ENCODE measurements around the gene ZFX. TPM values are rescaled to one million over a fixed set of nuclear protein-coding genes. Genes with fewer than 3 reads are reported as not detected.

The ZFX gene
- total RNA-seq, 1 donor from 2014 or later, result 45.4 TPM

DNA sequence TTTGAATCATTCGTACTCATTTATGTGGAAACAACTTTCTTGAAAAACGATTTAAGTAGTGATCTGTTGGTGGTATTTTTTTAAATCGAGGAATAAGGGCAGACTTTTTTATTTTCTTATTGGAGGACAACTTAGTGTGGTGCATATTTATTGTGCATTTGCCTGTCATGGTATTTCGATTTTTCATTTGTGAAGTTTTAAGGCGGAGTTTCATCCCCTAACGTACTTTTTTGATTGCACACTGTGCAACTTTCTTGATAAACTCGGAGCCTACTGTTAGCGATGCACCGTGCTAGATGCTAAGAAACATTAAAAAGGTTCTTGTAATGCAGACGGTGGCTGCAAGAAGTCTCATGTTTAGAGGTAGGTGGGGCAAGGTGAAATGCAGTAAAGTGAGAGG, 1.4 kb downstream of the ZFX start:
- intact Hi-C loops (cut with micrococcal nuclease), result loop anchor here (1.0 to 10.0 kb wide), 8 partner anchors 64 to 484 kb away; partner anchors contain the start of genes APOO, EIF2S3, PDK3 and PRDX4

DNA sequence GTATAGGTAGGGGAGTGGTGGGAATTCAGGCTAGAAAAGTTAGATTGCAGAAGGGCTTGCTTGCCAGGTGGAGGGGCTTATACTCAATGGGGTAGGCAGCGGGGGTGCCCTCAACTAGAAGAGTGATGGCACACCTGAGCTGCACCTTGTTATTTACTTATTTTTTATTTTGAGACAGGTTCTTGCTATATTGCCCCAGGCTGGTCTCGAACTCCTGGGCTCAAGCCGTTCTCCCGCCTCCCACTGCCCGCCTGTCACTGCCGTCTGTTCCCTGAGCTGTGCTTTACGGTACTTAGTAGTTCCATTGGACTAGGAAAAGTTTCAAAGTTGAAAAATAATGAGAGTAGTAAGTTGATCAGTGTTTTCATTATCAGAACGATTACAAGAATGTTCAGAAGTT, 2.0 kb downstream of the ZFX start:
- intact Hi-C loops (cut with micrococcal nuclease), result loop anchor here (5.0 to 10.0 kb wide), 3 partner anchors 63 to 484 kb away; partner anchors contain the start of genes PRDX4 and SAT1

DNA sequence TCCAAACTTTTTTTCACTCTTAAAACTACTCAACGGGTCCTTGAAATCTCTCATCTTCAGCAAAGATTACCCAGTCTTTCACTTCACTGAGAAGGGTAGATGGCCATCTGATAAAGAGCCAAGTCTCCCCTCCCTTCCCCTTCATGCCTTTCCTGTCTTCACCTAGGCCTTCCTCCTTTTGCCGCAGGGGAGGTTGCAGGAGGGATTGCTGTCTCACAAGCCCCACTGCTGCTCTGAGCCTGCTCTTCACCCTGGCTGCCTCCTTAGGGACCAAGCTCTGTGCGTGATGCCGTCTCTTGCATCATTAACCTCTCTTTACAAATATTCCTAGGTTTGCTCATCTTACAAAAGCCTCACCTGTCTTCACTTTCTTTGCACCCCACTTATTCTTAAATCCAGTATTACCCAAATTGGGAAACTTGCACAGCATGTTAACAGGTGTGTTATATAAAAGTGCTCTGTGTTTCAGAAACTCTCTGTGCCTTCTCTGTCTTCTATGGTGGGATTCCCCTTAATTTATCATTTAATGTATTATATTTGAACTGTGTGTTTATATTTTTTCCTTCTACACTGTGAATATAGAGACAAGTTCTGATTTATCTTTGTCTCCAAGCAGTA, 3.8 kb downstream of the ZFX start:
- intact Hi-C loops (cut with micrococcal nuclease), result loop anchor here (5.0 to 10.0 kb wide), 3 partner anchors 62 to 486 kb away; partner anchors contain the start of genes PRDX4 and SAT1

DNA sequence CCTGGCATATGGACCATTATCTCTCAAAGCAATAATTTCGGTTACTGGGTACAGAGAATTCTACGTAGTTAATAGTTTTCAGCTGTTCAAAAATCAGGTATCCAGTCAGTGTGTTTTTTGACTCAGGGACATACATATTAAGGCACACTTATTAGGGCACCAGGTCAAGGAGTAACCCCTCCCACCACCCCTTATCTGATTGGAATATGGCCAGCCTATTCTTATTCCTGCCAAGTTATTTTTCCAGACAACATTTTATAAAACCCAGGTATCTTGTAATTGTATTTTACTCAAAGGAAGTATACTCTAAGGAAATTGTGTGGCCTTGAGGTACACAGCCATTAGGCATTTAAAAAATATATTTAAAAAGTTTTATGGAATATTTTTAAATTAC, 4.3 kb downstream of the ZFX start:
- intact Hi-C loops (cut with micrococcal nuclease), result loop anchor here (5.0 to 10.0 kb wide), 3 partner anchors 61 to 486 kb away; partner anchors contain the start of genes PRDX4 and SAT1

DNA sequence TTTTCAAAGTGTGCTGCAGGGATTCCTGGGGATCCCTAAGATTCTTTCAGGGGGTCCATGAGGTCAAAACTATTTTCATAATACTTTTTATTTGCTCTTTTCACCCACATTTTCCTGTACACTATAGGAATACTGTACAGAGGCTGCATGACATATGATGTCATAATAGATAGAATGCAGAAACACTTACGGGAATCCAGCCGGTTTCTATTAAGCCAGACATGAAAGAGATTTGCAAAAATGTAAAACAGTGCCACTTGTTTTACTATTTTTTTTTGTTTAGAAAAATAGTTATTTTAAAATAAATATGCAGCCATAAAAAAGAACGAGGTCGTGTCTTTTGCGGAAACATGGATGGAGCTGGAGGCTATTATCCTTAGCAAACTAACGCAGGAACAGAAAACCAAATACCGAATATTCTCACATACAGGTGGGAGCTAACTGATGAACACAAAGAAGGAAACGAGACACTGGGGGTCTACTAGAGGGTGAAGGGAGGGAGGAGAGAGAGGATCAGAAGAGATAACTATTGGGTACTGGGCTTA, 5.0 kb downstream of the ZFX start:
- intact Hi-C loops (cut with micrococcal nuclease), result loop anchor here (5.0 to 10.0 kb wide), 3 partner anchors 60 to 487 kb away; partner anchors contain the start of genes PRDX4 and SAT1

DNA sequence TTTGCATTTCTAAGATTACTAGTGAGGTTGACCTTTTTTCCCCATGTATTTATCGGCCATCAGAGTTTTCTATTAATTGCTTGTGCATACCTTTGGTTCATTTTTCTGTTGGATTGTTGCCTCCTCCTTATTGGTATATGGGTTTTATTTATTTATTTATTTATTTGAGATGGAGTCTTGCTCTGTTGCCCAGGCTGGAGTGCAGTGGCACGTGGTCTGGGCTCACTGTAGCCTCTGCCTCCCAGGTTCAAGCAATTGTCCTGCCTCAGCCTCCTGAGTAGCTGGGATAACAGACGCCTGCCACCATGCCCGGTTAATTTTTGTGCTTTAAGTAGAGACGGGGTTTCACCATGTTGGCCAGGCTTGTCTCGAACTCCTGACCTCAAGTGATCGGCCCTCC, 6.2 kb downstream of the ZFX start:
- intact Hi-C loops (cut with micrococcal nuclease), result loop anchor here (10.0 kb wide), 1 partner anchor 59 kb away; no protein-coding TSS in a partner anchor

DNA sequence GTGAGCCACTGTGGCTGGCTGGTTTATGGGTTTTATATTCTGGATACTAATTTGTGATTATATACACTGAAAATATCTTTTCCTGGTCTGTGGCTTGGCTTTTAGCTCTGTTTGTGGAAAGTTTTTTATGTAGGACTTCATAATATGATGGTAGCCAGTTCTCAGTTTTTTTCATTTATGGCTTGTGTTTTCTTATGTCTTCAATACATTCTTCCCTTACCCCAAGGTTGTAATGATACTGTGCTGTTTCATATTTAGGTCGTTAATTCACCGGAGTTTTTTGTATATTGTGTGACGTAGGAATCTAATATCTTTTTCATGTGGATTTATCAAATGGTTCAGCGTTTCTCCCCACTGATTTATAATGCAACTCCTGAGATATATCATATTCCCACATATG, 6.6 kb downstream of the ZFX start:
- intact Hi-C loops (cut with micrococcal nuclease), result loop anchor here (10.0 kb wide), 1 partner anchor 59 kb away; no protein-coding TSS in a partner anchor

DNA sequence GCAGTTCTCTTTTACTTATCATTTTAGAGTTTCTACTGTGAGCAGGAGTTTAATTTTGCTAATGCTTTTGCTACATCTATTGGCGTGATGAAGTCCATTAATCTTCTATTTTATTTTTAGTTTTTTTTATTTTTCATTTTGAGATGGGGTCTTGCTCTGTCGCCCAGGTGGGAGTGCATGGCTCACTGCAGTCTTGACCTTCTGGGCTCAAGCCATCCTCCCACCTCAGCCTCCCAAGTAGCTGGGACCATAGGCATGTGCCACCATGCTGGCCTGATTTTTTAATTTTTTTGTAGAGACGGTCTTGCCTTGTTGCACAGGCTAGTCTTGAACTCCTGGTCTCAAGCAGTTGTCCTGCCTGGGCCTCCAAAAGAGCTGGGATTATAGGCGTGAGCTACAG, 9.4 kb downstream of the ZFX start:
- intact Hi-C loops (cut with micrococcal nuclease), result loop anchor here (10.0 kb wide), 1 partner anchor 56 kb away; no protein-coding TSS in a partner anchor

DNA sequence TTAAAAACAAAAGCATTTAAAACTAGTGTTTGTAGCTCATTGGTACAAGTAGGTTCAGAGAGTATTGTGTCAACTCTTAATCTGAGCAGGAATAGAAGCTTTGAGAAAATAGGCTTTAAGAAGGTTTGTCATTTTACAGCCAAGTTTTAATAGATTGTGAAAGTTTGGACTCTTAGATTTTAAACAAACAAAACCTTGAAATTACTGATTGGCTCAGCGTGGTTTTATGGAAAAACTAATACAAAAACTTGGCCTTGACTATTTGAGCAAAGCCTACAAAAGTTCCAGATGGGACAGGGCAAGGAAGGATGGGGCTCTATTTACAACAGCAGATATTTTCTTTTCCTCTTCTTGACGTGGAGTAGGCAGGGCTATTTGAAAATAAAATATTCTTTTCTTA, 16.5 kb downstream of the ZFX start:
- intact Hi-C loops (cut with micrococcal nuclease), result loop anchor here (5.0 kb wide), 1 partner anchor 84 kb away; no protein-coding TSS in a partner anchor

DNA sequence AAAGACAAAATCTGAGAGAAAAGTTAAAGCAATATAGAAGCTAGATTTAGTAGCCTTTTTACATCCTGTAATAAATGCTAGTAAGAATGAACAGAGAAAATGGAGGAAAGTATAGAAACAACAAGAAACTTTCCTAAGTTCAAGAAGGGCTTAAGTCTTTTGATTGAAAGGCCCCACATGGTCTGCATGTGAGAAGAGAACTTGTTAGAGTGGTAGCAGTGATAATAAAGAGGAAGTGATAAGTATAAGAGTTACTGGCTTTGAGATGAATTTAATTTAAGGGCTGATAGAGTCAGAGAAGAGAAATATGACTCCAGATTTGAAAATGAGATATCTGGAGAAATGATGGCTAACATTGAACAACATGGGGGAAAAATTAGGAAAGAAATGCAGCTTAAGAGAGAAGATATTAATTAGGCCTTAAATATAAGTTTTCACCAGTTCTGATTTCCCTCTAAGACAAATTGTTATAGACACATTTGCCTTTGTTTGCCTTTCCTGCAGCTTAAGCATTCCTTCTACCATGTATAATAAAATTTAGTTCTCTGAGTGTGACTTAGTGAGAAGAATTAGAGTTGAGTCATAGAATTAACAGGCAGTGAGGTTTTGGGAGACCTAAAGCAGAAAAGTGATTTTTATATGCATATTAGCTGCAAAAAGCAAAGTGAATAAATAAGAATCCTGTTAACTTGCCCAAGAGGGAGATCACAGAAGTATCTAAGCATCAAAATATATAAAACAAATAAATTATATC, 18.4 kb downstream of the ZFX start:
- intact Hi-C loops (cut with micrococcal nuclease), result loop anchor here (5.0 kb wide), 1 partner anchor 86 kb away; no protein-coding TSS in a partner anchor

DNA sequence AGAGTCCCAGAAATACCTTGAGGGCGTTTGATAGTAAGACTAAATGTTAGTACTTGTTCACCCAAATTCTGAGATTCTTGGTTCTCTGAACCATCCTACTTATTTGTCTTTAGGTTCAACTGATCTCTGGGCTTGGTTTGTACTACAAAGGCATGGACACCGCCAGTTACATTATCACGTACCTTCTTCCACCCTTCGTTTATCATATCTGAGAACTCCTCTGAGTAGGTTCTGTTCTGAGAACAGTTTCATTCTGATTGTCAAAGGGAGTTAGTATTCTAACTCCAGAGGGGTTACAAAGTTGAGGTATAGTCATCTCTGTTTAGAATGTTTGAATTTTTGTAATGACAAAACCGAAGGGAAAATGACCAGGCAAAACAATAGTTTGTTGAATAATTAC, 19.3 kb downstream of the ZFX start:
- intact Hi-C loops (cut with micrococcal nuclease), result loop anchor here (5.0 kb wide), 1 partner anchor 87 kb away; no protein-coding TSS in a partner anchor

DNA sequence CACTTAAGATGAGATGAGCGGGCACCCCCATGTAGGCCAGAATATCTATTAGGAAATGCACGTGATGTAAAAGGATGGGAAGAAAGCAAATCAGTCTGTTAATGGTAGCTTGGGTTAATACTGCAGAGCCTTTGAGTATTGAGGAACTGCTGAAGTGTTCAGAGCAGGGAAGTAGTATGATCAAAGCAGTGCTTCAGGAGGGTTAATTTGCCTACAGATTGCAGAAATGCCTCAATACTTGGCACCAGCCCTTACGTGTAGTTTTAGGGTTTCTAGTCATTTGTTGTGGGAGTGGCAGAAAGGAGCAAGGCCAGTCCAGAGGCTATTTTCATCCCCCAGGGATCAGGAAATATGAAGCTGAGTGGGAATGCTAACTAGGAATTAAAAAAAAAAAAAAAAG, 19.7 kb downstream of the ZFX start:
- intact Hi-C loops (cut with micrococcal nuclease), result loop anchor here (5.0 kb wide), 1 partner anchor 87 kb away; no protein-coding TSS in a partner anchor

DNA sequence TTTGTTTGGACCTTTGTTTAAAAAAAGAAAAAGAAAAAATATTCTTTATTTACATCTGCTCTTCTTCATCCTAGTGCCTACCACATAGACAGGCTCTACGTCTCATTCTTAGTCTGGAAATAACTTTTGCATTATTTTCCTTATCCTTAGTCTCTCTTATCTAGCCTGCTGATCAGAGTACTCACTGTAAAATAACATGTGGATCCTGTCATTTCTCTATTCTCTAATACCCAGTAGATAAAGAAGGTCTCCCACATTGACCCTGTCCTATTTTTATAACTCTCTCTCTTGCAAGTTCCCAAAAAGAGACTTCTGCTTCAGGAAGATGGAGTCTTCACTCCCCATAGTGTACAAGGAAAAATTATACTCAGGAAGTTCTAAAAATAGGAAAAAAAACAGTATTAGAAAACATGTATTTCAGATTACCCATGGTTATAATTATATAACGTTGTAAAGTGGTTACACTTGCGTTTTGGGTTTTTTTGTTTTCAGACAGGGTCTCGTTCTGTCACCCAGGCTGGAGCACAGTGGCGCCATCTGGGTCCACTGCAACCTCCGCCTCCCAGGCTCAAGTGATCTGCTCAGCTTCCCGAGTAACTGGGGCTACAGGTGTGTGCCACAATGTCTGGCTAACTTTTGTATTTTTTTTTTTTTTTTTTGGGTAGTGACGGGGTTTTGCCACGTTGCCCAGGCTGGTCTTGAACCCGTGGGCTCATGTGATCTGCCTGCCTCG, 23.8 kb downstream of the ZFX start:
- intact Hi-C loops (cut with micrococcal nuclease), result no loop called here

DNA sequence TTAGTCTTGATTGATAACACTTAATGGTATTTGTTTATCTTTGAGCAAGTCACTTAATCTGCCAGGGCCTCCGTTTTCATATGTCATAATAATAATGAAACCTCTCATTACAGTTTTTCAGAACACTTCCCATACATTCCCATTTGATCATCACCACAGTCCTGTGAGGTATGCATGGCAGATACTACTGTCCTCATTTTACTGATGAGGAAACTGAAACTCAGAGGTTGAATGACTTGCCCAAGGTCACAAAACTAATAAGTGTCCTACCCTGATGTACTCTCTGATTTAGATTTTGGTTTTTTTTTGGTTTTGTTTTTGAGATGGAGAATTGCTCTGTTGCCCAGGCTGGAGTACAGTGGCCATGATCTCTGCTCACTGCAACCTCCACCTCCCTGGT, 25.7 kb downstream of the ZFX start:
- intact Hi-C loops (cut with micrococcal nuclease), result no loop called here

DNA sequence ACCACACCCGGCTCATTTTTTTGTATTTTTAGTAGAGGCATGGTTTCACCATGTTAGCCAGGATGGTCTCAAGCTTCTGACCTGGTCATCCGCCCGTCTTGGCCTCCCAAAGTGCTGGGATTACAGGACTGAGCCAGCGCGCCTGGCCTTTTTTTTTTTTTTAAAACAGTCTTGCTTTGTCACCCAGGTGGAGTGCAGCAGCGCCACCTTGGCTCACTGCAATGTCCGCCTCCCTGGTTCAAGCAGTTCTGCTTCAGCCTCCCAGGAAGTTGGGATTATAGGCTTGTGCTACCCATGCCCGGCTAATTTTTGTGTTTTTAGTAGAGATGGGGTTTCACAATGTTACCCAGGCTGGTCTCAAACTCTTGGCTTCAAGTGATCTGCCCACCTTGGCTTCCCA, 28.9 kb downstream of the ZFX start:
- intact Hi-C loops (cut with micrococcal nuclease), result no loop called here

DNA sequence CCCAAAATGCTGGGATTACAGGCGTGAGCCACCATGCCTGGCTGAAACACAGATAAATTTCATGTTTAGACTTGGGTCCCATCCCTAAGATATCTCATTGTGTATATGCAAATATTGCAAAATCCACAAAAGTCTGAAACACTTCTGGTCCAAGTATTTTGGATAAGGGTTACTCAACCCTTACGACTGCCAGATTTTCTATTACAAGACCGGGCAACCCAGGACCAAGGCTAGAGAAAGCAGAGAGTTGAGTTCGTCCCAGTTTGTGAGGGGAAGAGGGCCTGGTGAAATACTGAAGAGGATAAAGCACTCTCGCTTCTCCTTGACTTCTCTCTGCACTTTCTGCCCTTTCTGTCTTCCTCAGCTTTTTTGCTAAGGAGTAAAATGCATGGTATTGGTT, 34.5 kb downstream of the ZFX start:
- intact Hi-C loops (cut with micrococcal nuclease), result no loop called here

DNA sequence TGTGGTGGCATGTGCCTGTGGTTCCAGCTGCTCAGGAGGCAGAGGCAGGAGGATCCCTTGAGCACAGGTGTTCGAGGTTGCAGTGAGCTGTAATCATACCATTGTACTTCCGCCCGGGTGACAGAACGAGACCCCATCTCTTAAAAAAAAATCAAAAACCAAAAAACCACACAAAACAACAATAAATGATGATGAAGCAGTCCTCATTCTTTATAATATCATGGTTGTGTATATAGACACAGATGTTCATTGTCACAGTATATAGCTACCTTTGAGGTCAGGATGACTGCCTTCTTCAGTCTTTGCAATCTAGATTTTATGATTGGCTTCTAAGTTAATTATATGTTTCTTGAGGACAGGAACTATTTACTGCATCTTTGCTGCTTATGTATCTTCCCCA, 37.0 kb downstream of the ZFX start:
- intact Hi-C loops (cut with micrococcal nuclease), result no loop called here

DNA sequence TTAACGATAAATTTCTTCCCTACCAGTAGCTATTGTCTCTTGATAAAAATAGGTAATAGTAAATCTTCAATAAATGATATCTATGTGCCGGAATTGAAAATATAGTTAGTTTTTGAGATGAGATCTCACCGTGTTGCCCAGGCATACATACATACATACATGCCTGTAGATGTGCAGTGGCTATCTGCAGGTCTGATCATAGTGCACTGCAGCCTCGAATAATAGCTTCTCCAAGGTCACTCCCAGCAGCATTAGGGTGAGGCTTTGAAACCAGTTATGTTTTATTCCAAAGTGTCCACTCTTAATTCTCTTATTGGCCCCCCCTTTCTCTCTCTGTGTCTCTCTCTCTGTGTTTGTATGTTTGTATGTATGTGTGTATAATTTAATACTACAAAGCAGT, 37.5 kb downstream of the ZFX start:
- intact Hi-C loops (cut with micrococcal nuclease), result no loop called here

DNA sequence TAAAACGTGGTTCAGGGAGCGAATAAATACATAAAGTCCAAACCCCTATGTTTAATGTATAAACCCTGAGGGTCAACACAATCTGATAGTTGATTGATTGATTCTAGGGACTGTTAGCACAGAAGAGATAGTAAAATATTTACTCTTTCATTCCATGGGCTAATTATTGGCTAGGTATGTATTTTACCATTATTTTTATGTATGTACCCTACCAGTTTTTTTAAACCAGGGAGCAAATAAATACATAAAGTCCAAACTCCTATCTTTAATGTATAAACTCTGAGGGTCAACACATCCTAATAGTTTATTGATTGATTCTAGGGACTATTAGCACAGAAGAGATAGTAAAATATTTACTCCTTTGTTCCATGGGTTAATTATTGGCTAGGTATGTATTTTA, 40.0 kb downstream of the ZFX start:
- intact Hi-C loops (cut with micrococcal nuclease), result no loop called here

DNA sequence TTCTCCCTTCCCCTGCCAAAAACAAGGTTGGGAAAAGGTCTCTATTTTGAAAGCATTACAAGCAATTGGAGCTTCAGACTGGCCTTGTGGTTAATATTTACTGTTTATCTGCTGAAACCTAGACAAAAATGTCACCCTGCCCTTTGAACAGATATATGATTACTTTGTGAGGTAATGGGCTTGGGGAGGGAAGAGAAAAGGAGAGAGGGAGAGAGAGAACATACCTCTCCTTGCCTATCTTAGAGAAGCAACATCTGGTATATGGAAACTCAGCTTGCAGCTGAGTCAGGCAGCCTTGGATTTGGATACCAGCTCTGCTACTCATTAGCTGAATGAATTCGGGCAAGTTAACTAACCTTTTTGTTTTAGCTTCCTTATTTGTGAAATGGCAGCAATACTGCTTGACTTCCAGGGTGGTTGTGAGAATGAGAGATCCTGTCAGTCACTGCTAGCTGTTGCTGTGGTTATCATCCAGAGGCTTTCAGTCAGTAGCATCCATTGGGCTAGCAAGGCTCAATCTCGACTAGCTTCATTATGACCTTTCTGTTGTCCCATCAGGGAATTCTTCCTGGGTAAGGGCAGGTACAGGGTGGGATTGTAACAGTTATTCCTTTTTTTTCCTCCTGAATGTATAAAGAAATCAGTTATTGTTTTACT, 41.1 kb downstream of the ZFX start:
- intact Hi-C loops (cut with micrococcal nuclease), result no loop called here

DNA sequence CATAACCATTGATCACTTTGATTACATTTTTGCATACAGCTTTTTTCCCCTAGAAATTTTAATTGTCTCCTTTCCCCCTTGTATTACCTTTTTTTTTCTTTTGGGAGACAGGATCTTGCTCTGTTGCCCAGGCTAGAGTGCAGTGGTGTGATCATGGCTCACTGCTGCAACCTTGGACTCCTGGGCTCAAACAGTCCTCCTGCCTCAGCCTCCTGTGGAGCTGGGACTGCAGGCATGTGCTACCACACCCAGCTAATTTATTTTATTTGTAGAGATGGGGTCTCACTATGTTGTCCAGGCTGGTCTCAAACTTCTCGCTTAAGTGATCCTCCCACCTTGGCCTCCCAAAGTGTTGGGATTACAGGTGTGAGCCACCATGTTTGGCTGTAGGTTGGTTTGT, 47.0 kb downstream of the ZFX start:
- intact Hi-C loops (cut with micrococcal nuclease), result no loop called here

Data from T-helper 2 cell treated with Interferon-gamma antibody and Interleukin-4, amounts not matched to agents 100 ng/mL and 5 ng/mL, for 36 hours (primary cell).